Lung (tissue), 12 donors: ENCODE data around the gene RGCC. TPM values are rescaled to one million over a fixed set of nuclear protein-coding genes. Genes with fewer than 3 reads are reported as not detected.

Experiments
- ATAC-seq: fragments of 200-7000 bp; cut with Tn5 transposase; one replicate; pipeline ENCODE4 v1.9.1; 2020; ENCODE audit warnings: moderate number of reproducible peaks; ENCODE audit not compliant: insufficient read depth, low FRiP score
- DNase-seq, 3 donors: peaks; one replicate each; pipeline ENCODE4 v3.0.0-alpha.2; 2013 to 2017
- H3K27ac ChIP-seq, 2 donors: one replicate each; pipeline ENCODE4 v1.5.1; 2013; ENCODE audit warnings: mild to moderate bottlenecking in 2 of 2, moderate library complexity in 2 of 2, control low read depth in 1 of 2, inconsistent platforms in 1 of 2, low read depth in 1 of 2, low read length in 1 of 2
- H3K27me3 ChIP-seq, 3 donors: one replicate each; pipeline ENCODE4 v1.5.1; 2013; ENCODE audit warnings: low read length in 2 of 3; ENCODE audit not compliant: control insufficient read depth in 3 of 3, insufficient read depth in 3 of 3
- H3K36me3 ChIP-seq, 4 donors: one replicate each; pipeline ENCODE4 v1.5.1; 2013; ENCODE audit warnings: low read length in 4 of 4, mild to moderate bottlenecking in 1 of 4, moderate library complexity in 1 of 4; ENCODE audit not compliant: control insufficient read depth in 4 of 4, insufficient read depth in 4 of 4
- H3K4me1 ChIP-seq, 5 donors: one replicate each; pipeline ENCODE4 v1.5.1; 2013; ENCODE audit warnings: low read length in 5 of 5, mild to moderate bottlenecking in 2 of 5, moderate library complexity in 1 of 5; ENCODE audit not compliant: control insufficient read depth in 5 of 5, insufficient read depth in 5 of 5
- H3K4me3 ChIP-seq: one replicate; pipeline ENCODE4 v1.5.1; 2013; ENCODE audit warnings: mild to moderate bottlenecking, control low read depth, moderate library complexity
- H3K9ac ChIP-seq, 2 donors: one replicate each; pipeline ENCODE4 v1.5.1; 2013; ENCODE audit warnings: low read length in 2 of 2, control low read depth in 1 of 2; ENCODE audit not compliant: insufficient read depth in 1 of 2
- H3K9me3 ChIP-seq, 4 donors: one replicate each; pipeline ENCODE4 v1.5.1; 2013; ENCODE audit warnings: low read length in 3 of 4, mild to moderate bottlenecking in 1 of 4, moderate library complexity in 1 of 4; ENCODE audit not compliant: control insufficient read depth in 4 of 4, insufficient read depth in 3 of 4
- CTCF ChIP-seq: IDR thresholded peaks from 2 replicates; pipeline ENCODE4 v1.5.1; 2012; ENCODE audit warnings: mild to moderate bottlenecking; ENCODE audit errors: control extremely low read depth, extremely low read depth
- WGBS, 2 donors: extraction: QIAGEN DNeasy Blood & Tissue Kit; methylation state at CpG; one replicate each; pipeline ENCODE4 v1.1.7; 2013; 5-methylcytosine and 5-hydroxymethylcytosine counted together
- polyA plus RNA-seq, 2 donors: library from polyadenylated mRNA; stranded (reverse); fragments of 200-250 nt; gene quantifications; one replicate each; pipeline ENCODE4 v1.2.1, GENCODE V29; 2013
- total RNA-seq, 2 donors: library from RNA; depleted of rRNA in 1 of 2; stranded (reverse); fragments of >200 nt in 1 of 2; gene quantifications; one replicate each; pipeline ENCODE4 v1.2.1, GENCODE V29; 2014 to 2021
- donor health status: control.
- donor health status: control.
- donor health status: Bipolar disorder and iron deficiency.
- donor health status: healthy.
- donor health status: DM: yes; HTN: yes; CAD: no.

The RGCC gene
- total and polyA plus RNA-seq, 4 donors, result 167 to 359 (median 292) TPM

DNA sequence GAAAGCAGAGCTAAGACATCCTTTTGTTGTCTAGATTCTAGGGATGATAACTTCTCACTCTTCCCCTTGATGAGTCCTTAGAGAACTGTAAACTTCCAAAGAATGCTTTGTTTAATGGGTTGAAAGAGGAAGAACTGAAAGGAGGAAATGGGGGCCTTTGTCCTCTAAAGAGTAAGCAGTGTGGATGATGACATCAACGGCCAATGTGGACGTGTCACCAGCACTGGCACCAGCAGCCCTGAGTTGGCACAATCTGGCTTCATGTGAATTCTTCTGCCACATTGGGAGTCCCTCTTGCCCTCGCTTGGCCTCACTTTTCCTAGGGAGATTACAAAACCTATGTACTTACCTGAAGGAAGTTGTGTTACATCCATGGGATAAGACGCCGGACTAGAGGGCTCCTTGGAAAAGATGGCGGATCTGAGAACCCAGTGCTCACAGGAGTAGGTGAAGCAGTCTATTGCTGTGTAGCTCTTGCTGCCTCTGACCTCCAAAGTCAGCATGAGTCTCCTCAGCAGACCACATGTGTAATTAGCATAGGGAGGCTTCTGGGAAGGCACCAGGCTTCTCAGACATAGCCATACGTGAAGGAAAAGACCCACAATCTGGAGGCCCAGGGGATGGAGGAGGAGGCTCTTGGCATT, 62.8 kb downstream of the RGCC start:
- Histone ChIP-seq H3K27ac (no peak overlapping the region), H3K36me3 (no peaks in the 10 kb centered on the region), H3K9me3 (peaks cover 0 to 2% (median 0%) of the 10 kb centered on the region in 4 donors), H3K4me1 (peaks cover 0 to 2% (median 0%) of the 10 kb centered on the region in 5 donors), H3K9ac (no peak overlapping the region), H3K4me3 (no peak overlapping the region), H3K27me3 (no peaks in the 10 kb centered on the region)
- WGBS, 2 donors, result 56 to 81% methylated on average over 7 of the region's 7 CpGs
- ATAC-seq (no peak), DNase-seq (no peak)
- TF ChIP-seq CTCF, result no peak

Other genes with a start within 250 kb of the RGCC start
- gene MTRF1, start 194.0 kb upstream of the RGCC start, total RNA-seq, result 10 to 100 TPM in 1 of 2 donors, 1 to 10 TPM in 1; 7.8 to 22.0 TPM
- 1 to 10 TPM; 6.7 to 9.4 TPM for gene MTRF1, start 194.0 kb upstream of the RGCC start, polyA plus RNA-seq
- 10 to 100 TPM; 21.2 to 65.6 TPM for gene NAA16, start 146.3 kb upstream of the RGCC start, total RNA-seq
- gene NAA16, start 146.3 kb upstream of the RGCC start, polyA plus RNA-seq, result 10 to 100 TPM in 1 of 2 donors, 1 to 10 TPM in 1; 5.0 to 11.6 TPM